DMS114 treated with DMSO at 0.1 percent for 48 hours (cell line): ENCODE data around the gene ZNF423.

Experiments
- DNase-seq: peaks from one replicate; lab custom pipeline; 2025; ENCODE audit not compliant: unreplicated experiment; lab: John Stamatoyannopoulos, UW

Gene ZNF423

GRCh38 chr16:49467540-49468372 is 388.2 kb downstream of the ZNF423 start:
- DNase-seq: no peak

GRCh38 chr16:49466881-49467280 is 389.0 kb downstream of the ZNF423 start:
- no peak for DNase-seq

- DNase-seq: no peak
These were observed 389.4 kb downstream of the ZNF423 start for GRCh38 chr16:49466529-49466831.

- DNase-seq: no peak
These were observed 390.0 kb downstream of the ZNF423 start for GRCh38 chr16:49465661-49466528.

- DNase-seq: no peak
These were observed 390.9 kb downstream of the ZNF423 start for GRCh38 chr16:49464877-49465504.

- no peak for DNase-seq
These were observed 391.8 kb downstream of the ZNF423 start for GRCh38 chr16:49464093-49464492.

- DNase-seq: no peak
These were observed 392.4 kb downstream of the ZNF423 start for GRCh38 chr16:49463529-49463928.

- no peak for DNase-seq
These were observed 392.9 kb downstream of the ZNF423 start for GRCh38 chr16:49462989-49463371.

- DNase-seq: no peak
These were observed 393.4 kb downstream of the ZNF423 start for GRCh38 chr16:49462362-49462988.

- no peak for DNase-seq
These were observed 394.4 kb downstream of the ZNF423 start for GRCh38 chr16:49461517-49461951.

GRCh38 chr16:49460786-49461470 is 395.0 kb downstream of the ZNF423 start:
- DNase-seq: no peak

- DNase-seq: no peak
These were observed 395.8 kb downstream of the ZNF423 start for GRCh38 chr16:49459953-49460735.

GRCh38 chr16:49458656-49459445 is 397.1 kb downstream of the ZNF423 start:
- DNase-seq: no peak

- DNase-seq: no peak
These were observed 397.7 kb downstream of the ZNF423 start for GRCh38 chr16:49458243-49458642.

GRCh38 chr16:49457196-49457595 is 398.7 kb downstream of the ZNF423 start:
- DNase-seq: no peak

GRCh38 chr16:49456763-49457162 is 399.1 kb downstream of the ZNF423 start:
- DNase-seq: no peak

GRCh38 chr16:49455991-49456745 is 399.7 kb downstream of the ZNF423 start:
- DNase-seq: no peak

GRCh38 chr16:49455181-49455990 is 400.5 kb downstream of the ZNF423 start:
- DNase-seq: no peak
